ENCODE data around the gene KRT40.
"Not testable (repeated sequence)": the region's sequence is repeated elsewhere in the genome, so short reads cannot be mapped to it uniquely, and the experiment has no call there.

The KRT40 gene

DNA sequence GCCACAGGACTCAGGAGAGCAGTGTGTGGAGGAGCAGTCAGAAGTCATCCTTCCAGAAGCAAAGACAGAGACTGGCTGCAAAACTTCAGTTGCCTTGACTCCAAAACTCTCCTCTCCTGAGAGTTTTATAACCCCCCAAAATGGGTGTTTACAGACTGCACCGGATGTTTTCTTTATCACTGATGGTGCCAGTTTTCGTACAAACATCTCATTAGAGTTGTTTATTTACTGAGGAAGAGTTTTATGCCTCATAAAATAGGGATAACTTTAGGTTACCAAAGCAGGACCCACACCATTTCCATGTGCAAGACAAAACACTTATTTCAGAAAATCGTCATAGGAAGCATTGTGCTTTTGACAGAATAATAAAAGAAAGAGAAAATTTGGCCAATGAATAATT lies at the start of gene KRT40:
TSS of gene KRT40 (minus strand) at position 101 of the 400 bp plus-strand sequence. CDS start at position 48, 53 bp downstream.
- no peak for DNase-seq (ENCODE audit: low read depth in 2 of 3, low spot score in 2 of 3)

- no peak for DNase-seq (ENCODE audit: low read depth in 2 of 3, low spot score in 2 of 3)
Observed at GRCh38 chr17:41029633-41030245, 45.6 kb upstream of the KRT40 start, which contains the start of gene KRTAP1-4. Gene KRTAP1-4, minus strand, starts transcription at chr17:41030195. Its CDS starts 117 bp downstream, at chr17:41030078.

DNA sequence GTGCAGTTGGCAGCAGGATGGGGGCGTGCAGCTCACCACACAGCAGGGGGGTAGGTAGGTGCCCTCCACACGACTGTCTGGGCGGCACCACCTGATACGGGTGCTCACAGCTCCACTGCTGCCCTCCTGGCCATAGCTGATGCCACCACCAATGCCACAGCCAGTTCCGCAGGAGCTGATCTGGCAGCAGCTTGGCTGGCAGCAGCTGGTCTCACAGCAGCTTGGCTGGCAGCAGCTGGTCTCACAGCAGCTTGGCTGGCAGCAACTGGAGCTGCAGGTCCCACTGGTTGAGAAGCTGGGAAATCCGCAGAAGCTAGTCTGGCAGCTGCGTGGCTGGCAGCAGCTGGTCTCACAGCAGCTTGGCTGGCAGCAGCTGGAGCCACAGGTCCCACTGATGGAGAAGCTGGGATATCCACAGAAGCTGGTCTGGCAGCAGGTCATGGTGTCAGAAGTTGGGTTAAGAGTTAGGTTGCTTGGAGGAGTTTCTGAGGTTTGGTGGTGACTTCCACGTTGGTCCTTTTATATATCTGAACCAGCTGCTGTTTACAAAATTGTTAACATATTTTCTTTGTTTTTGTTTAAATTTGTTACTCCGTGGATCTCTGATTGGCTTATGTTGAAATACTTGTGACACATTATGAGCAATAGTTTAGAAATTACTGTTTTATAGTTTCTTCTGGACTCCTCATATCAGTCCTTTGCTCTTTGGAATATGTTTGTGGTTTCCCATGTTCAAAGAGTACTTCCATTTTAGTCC lies 42.8 kb upstream of the KRT40 start, which contains the start of gene KRTAP1-5:
TSS of gene KRTAP1-5 (minus strand) at position 494 of the 757 bp plus-strand sequence. CDS start at position 441, 53 bp downstream.
- DNase-seq (ENCODE audit: low read depth in 2 of 3, low spot score in 2 of 3) = no peak

DNA sequence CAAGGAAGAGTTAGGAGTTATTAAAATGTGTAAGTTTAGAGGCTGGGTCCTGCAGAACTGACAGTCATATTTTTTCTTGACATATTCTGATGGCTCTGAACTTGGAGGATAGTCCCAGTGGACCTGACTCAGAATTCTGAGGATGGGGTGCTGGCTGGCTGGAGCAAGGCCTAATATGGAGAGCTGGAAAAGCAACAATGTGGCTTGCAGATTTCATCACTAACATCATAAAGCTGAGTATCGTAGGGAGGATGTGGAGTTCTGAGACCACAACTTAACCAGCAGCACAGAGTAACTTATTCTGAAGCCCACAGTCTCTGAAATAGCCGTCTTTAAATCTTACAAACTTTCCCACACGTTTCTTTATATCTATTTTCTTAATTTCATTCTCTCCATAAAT lies 40.6 kb upstream of the KRT40 start:
- no peak for DNase-seq (ENCODE audit: low read depth in 2 of 3, low spot score in 2 of 3)

DNA sequence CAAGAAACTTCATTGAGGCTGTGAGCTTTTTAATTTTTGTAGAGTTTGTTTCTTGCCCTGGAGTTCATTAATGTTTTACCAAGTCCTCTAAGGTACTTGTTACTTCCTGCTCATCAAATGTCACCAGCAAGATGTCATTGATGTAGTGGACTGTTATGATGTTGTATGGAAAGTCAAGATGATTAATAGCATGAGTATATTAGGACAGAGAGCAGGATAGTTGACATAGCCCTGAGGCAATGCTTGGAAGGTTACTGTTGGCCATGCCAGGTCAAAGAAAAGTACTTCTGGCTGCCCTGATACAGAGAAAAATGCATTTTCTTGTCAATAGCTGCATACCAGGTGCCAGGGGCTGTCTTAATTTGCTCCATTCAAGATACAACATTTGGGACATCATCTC lies 36.2 kb upstream of the KRT40 start:
- DNase-seq (ENCODE audit: low read depth in 2 of 3, low spot score in 2 of 3) = no peak

DNA sequence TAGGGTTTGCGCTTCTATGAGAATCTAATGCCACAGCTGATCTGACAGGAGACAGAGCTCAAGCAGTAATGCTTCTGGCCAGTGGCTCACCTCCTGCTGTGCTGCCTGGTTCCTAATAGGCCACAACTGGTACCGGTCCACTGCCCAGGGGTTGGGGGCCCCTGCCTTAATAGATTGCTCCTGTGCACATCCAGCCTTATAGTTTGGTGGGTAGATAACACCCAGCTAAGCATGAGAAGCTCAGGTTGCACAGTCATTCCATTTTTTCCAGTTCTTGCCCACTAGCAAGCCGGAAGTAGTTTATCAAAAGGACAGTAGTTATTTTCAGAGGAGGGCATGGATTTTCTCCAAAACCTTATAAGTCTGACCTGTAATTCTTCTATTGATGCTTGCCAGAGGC lies 35.3 kb upstream of the KRT40 start:
- DNase-seq (ENCODE audit: low read depth in 2 of 3, low spot score in 2 of 3) = no peak

DNA sequence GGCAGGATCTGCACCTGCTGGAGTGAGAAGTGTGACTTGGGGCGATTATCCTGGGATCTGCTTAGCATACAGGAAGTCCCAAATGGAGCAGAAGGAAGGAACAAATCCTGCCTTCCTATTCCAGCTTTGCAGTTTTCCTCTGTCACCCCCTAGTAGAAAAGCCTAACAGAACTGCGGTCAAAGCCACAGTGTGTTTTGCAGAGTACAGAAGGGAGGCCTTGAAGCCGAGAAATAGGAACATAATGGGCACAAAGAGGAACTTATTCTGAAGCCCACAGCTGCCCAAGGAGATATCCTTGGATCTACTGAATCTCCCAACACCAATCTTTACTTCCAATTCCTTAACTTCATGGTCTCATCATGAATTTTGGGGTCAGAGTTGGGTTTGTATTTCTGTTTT lies 34.4 kb upstream of the KRT40 start:
- no peak for DNase-seq (ENCODE audit: low read depth in 2 of 3, low spot score in 2 of 3)

DNA sequence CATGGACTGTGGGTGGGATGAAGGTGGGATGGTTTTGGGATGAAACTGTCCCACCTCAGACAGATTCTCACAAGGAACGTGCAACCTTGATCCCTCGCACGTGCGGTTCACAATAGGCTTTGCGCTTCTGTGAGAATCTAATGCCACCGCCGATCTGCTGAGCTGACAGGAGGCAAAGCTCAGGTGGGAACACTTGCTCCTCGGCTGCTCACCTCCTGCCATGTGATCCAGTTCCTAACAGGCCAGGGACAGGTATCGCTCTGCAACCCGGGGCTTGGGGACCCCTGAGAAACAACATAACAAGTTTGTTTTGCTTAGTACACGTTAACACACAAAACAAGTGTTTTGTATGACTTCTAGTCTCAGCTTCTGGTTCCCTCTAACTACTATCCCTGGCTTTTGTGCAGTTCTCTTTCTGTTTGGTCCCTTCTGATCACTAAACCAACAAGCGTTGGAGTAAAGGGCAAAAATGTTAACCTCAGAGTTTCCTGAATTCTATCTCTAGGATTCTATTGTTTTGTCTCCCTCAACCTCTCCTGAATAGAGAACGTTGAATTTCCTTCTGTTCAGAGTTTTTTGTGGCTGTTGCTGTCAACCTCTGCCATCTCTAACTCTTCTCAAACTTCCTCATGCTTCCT lies 32.6 kb upstream of the KRT40 start:
- DNase-seq (ENCODE audit: low read depth in 2 of 3, low spot score in 2 of 3) = no peak

DNA sequence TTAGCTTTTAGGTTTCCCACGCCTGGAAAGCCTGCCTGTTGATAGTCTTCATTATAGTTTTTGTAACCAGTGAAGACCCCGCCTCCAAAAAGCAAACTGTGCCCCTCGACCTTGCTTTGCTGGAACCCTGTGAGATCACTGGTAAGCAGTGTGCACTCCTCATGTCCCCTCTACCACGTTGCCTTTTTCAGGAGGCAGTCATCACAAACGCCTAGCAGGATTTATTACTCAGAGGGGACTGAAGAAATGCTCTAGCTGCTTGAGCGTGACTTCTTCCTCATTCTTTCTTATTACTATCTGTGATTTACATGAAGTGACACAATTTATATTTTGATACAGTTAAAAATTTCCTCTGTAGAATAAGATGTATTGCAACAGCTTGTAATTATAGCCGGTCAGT lies 31.3 kb upstream of the KRT40 start:
- DNase-seq (ENCODE audit: low read depth in 2 of 3, low spot score in 2 of 3) = no peak

DNA sequence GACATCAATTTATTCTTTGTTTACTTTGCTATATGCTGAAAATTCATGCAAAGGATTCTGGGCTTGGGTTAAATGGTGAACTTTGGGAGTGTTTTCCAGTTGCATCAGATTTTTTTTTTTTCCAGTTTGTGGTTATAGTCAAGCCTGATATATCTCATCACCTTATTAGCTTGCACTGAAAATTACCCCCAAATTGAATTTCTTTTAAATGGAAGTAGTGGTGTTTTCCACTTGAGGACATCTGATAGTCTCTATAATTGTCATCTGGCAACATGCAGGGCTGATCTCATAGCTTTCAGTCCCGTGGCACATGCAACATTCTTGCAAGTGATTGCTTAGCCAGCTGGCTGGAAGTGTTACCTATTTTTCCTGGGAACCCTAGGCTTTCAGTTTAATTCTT lies 29.5 kb upstream of the KRT40 start:
- DNase-seq (ENCODE audit: low read depth in 2 of 3, low spot score in 2 of 3) = no peak

DNA sequence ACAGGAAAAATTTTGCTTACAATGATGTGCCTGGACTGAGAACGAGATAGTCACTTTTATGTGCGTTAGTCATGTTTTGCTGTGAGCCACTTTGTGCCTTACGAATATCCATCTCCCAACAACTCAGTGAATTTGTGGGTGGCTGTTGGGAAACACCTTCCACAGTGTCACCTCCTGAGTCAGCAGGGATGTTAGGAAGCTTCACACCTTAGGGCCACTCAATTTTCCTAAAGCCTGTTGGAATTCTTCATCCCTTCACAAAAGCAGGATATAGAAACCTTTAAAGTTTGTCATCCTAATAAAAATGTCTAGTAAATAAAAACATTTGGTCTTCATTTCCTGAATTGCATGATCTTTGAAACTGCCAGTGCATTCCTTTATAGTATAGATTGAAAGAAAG lies 29.1 kb upstream of the KRT40 start:
- no peak for DNase-seq (ENCODE audit: low read depth in 2 of 3, low spot score in 2 of 3)

GRCh38 chr17:41012326-41013120 lies 28.4 kb upstream of the KRT40 start:
- no peak for DNase-seq (ENCODE audit: low read depth in 2 of 3, low spot score in 2 of 3)

GRCh38 chr17:41010441-41010840 lies 26.3 kb upstream of the KRT40 start:
- no peak for DNase-seq (ENCODE audit: low read depth in 2 of 3, low spot score in 2 of 3)

GRCh38 chr17:41009936-41010335 lies 25.8 kb upstream of the KRT40 start:
- no peak for DNase-seq (ENCODE audit: low read depth in 2 of 3, low spot score in 2 of 3)

DNA sequence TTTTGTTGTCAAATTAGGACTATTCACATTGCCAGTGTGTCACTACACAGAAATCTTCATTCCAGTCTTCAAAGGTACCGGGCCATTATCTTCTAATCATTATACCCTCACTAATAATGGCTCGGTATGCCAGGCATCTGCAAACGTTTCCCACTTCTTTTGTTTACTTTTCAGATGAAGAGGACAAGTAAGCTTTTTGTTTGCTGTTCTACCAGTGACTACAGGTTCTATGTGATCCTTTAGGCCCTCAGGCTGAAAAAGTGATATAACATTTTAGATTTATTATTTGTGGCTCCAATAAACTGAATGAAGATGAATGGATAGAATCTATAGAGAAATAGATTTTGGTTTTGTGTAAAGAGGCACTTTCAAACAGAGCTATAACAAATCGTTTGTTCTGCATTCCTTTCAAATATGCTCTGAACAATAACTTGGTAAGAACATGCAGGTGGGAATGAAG lies 25.2 kb upstream of the KRT40 start:
- no peak for DNase-seq (ENCODE audit: low read depth in 2 of 3, low spot score in 2 of 3)

- DNase-seq (ENCODE audit: low read depth in 2 of 3, low spot score in 2 of 3) = no peak
Observed at GRCh38 chr17:41008811-41009210, 24.7 kb upstream of the KRT40 start, which contains the start of gene KRTAP3-1. Gene KRTAP3-1, minus strand, starts transcription at chr17:41009128. Its CDS starts 54 bp downstream, at chr17:41009074.

GRCh38 chr17:41004397-41004796 lies 20.3 kb upstream of the KRT40 start:
- DNase-seq (ENCODE audit: low read depth in 2 of 3, low spot score in 2 of 3) = no peak

- no peak for DNase-seq (ENCODE audit: low read depth in 2 of 3, low spot score in 2 of 3)
Observed at GRCh38 chr17:41003926-41004325, 19.8 kb upstream of the KRT40 start.

DNA sequence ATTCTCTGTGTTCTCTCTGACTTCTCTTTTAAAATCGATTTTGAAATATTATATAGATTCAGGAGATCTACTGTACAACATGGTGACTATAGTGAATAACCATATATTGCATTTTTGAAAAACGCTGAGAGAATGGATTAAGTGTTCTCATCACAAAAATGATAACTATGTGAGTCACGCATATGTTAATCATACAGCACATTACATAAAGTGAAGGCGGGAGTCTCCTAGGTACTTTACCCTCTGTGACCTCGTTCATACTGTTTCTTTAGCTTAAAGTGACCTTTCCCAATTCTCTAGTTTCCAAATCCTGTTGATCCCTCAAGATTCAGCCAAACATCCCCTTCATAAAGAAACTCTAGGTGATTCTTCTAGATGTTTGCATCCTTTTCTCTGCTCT lies 18.7 kb upstream of the KRT40 start:
- DNase-seq (ENCODE audit: low read depth in 2 of 3, low spot score in 2 of 3) = no peak

DNA sequence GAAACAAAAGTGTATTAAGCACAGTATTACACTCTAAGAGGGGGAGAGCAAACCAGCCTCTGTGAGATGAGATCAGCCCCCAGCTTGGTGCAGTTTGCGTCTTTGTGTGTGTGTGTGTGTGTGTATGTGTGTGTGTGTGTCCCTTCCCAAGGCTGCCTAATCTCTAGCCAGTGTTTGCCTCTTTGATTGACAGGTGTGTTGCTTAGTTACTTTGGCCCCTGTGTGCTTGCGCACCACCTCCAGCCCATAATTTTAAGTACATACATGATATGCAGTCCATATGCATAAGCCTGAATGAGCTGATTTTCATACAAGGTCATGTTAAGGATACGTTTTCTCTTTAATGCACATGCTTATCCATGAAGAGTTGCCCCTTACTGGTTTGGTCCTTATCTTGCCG lies 17.7 kb upstream of the KRT40 start:
- no peak for DNase-seq (ENCODE audit: low read depth in 2 of 3, low spot score in 2 of 3)

- not testable (repeated sequence) for DNase-seq (ENCODE audit: low read depth in 2 of 3, low spot score in 2 of 3)
Observed at GRCh38 chr17:40999563-40999962, 15.4 kb upstream of the KRT40 start, which contains the start of gene KRTAP3-2. Gene KRTAP3-2, minus strand, starts transcription at chr17:40999906. Its CDS starts 53 bp downstream, at chr17:40999853.

Measured in activated CD8-positive, alpha-beta memory T cell treated with anti-CD3 and anti-CD28 coated beads for 48 hours (primary cell).